Measurements from ENCODE around the gene TMED10. TPM values are rescaled to one million over a fixed set of nuclear protein-coding genes. Genes with fewer than 3 reads are reported as not detected.

TMED10 gene
- total and polyA plus RNA-seq, 2 of the 13 experiments (the other 11 are each of a cell fraction or from before 2014, with no cell fraction given) = 311 to 377 TPM

GRCh38 chr14:75208843-75209242, 32.4 kb upstream of the TMED10 start (continued):
- TF ChIP-seq SALL1 (CRISPR knock-in tag; IDR thresholded peaks at IDR 0.05) (0 out of 2 replicates have a peak, but pooled peaks have one; percentile 14), ZNF629 (CRISPR knock-in tag; conservative IDR thresholded peaks at IDR 0.05) (peak; percentile 83), FOXM1 (CRISPR knock-in tag; IDR thresholded peaks at IDR 0.05) (no peak), TFAP4 (IDR thresholded peaks at IDR 0.05; ENCODE audit: borderline replicate concordance, low read depth) (peak; percentile 75)

GRCh38 chr14:75206190-75206589, 29.8 kb upstream of the TMED10 start:
- no peaks in the 10 kb centered on the region for H4K20me1 ChIP-seq (ENCODE audit: insufficient read depth, low read length)
- ChIA-PET POLR2A (no interaction called here), CTCF (ENCODE audit: low intra/inter-chr PET ratio, low total read pairs) (no interaction called here)
- WGBS (ENCODE audit: low lambda C conversion rate) = 4% methylated on average over 3 of the region's 3 CpGs
- H3K9ac ChIP-seq (ENCODE audit: insufficient read depth, low read depth, low read length) = no peak overlapping the region
- no peaks in the 10 kb centered on the region for H3K36me3 ChIP-seq (replicated peaks in 1 of 2; ENCODE audit: control insufficient read depth in 1 of 2, insufficient read depth in 2 of 2, low read length in 2 of 2)
- ATAC-seq = no peak
- H2AFZ ChIP-seq (ENCODE audit: low read length) = no peak overlapping the region
- no peak for TF ChIP-seq ZFP1 (CRISPR knock-in tag; IDR thresholded peaks at IDR 0.05)
- TF ChIP-seq ZBTB43 (CRISPR knock-in tag; conservative IDR thresholded peaks at IDR 0.05) = peak; percentile 67; the same call in 1 of the 2 replicates
- TF ChIP-seq ZBTB37 (CRISPR knock-in tag; IDR thresholded peaks at IDR 0.05) = no peak
- no peak for FAIRE-seq
- H3K4me2 ChIP-seq (ENCODE audit: low read depth, low read length) = no peak overlapping the region
- H3K9me3 ChIP-seq (ENCODE audit: low read length) = no peaks in the 10 kb centered on the region
- H3K27me3 ChIP-seq (ENCODE audit: control insufficient read depth in 1 of 2, insufficient read depth in 2 of 2, low read length in 2 of 2) = peaks cover 0 to 51% of the 10 kb centered on the region in 2 experiments; a peak in 4 of 5 replicates
- H3K4me3 ChIP-seq (replicated peaks in 1 of 3; ENCODE audit: insufficient read depth in 1 of 3, low read depth in 2 of 3, low read length in 3 of 3) = no peak overlapping the region
- no peaks in the 10 kb centered on the region for H3K79me2 ChIP-seq (ENCODE audit: insufficient read depth, low read length)
- intact Hi-C loops (cut with micrococcal nuclease; ENCODE audit: unreplicated experiment) (no loop called here), in situ Hi-C loops (cut with HindIII; ENCODE audit: extremely low pct_ligation_motif_present, low pct_unique_long_range_greater_than_20kb) (no loop called here)
- no peak overlapping the region for H3K27ac ChIP-seq (ENCODE audit: extremely low read length, insufficient read depth, low read length)
- H3K4me1 ChIP-seq (ENCODE audit: insufficient read depth, low read length) = peaks cover 21% of the 10 kb centered on the region
- no peak for DNase-seq (ENCODE audit: low spot score)
- BruUV-seq (replicated peaks) = no TSS peak
